Activated T-helper 17 cell treated with anti-CD3 and anti-CD28 coated beads, Interleukin-2, amount 50 U/mL, for 72 hours (primary cell): ENCODE data around the gene SCYL1. TPM values are rescaled to one million over a fixed set of nuclear protein-coding genes. Genes with fewer than 3 reads are reported as not detected.

Experiments
- ATAC-seq: fragments of 150-1000 bp; cut with Tn5 transposase; replicated peaks from 2 replicates; pipeline ENCODE4 v1.10.0; 2021; ENCODE audit warnings: mild to moderate bottlenecking, moderate library complexity
- H3K27ac Mint-ChIP-seq: one replicate; pipeline ENCODE4 v1.8.0; 2022; ENCODE audit warnings: mixed read lengths
- H3K27me3 Mint-ChIP-seq: one replicate; pipeline ENCODE4 v1.8.0; 2022; ENCODE audit warnings: mixed read lengths
- H3K36me3 Mint-ChIP-seq: one replicate; pipeline ENCODE4 v1.8.0; 2022; ENCODE audit warnings: low read depth, mild to moderate bottlenecking, mixed read lengths
- H3K4me1 Mint-ChIP-seq: one replicate; pipeline ENCODE4 v1.8.0; 2022; ENCODE audit warnings: mixed read lengths
- H3K4me3 Mint-ChIP-seq: one replicate; pipeline ENCODE4 v1.8.0; 2022; ENCODE audit warnings: mild to moderate bottlenecking, mixed read lengths
- H3K9me3 Mint-ChIP-seq: one replicate; pipeline ENCODE4 v1.8.0; 2022; ENCODE audit warnings: mixed read lengths
- total RNA-seq, 2 donors: library from RNA; stranded (reverse); gene quantifications; one replicate each; pipeline ENCODE4 v1.2.3, GENCODE V29; 2022

SCYL1 gene
- total RNA-seq, 2 donors from 2014 or later: 80.4 to 86.8 TPM

DNA sequence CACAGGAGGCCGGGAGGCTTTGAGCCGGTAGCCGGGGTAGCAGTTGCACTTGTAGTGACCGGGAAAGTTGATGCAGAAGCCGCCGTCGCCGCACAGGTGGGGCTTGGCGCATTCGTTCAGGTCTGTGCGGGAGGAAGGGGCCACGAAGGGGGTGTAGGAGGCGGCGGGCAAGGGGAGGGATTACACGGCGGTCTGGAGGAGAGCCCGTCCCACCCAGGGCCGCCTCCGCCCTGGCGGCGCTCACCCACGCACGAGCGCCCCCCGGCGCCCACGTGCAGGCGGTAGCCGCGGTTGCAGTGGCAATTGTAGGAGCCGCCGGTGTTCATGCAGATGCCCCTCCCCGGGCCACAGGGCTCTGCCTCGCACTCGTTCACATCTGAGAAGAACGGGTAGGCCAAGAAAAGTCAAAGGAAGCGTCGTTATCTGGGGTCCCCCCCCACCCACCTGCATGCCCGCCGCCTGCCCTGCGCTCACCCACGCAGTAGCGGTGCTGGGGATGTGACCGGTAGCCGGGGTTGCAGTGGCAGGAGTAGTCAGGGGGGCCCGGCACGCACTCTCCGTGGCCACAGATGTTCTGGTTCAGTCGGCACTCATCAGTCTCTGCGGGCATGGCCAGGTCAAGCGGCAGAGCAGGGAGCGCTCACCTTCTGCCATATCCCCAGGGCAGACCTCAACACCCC is 22.7 kb downstream of the SCYL1 start:
- H3K27me3 Mint-ChIP-seq: no peaks in the 10 kb centered on the region
- peaks cover 42% of the 10 kb centered on the region for H3K4me1 Mint-ChIP-seq
- peak overlapping the region; percentile 85 for H3K4me3 Mint-ChIP-seq
- peaks cover 84% of the 10 kb centered on the region for H3K36me3 Mint-ChIP-seq
- peak overlapping the region; percentile 31 for H3K27ac Mint-ChIP-seq
- no peaks in the 10 kb centered on the region for H3K9me3 Mint-ChIP-seq
- no peak for ATAC-seq

DNA sequence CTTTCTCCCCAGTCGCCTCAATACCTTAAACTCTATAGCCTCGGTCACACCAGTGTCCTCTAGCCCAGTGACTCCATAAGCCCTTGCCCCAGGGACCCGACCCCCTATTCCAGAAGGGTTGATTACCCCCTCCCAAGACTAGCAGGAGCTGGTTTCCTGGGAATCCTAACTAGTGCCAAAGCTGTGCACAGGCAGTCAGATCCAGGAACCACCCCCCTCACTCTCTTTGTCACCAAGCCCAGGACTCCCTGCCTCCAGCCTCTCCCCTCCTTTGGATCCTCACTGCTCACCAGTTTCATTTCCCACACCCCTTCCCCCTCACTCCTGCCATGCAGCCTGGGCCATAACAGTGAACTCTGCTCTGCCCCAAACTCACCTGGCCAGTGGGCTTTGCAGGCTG is 23.5 kb downstream of the SCYL1 start:
- Mint-ChIP-seq H3K27ac (peak overlapping the region; percentile 31), H3K4me1 (peaks cover 43% of the 10 kb centered on the region), H3K27me3 (no peaks in the 10 kb centered on the region), H3K9me3 (no peaks in the 10 kb centered on the region), H3K36me3 (peaks cover 82% of the 10 kb centered on the region), H3K4me3 (peak overlapping the region; percentile 85)
- no peak for ATAC-seq

DNA sequence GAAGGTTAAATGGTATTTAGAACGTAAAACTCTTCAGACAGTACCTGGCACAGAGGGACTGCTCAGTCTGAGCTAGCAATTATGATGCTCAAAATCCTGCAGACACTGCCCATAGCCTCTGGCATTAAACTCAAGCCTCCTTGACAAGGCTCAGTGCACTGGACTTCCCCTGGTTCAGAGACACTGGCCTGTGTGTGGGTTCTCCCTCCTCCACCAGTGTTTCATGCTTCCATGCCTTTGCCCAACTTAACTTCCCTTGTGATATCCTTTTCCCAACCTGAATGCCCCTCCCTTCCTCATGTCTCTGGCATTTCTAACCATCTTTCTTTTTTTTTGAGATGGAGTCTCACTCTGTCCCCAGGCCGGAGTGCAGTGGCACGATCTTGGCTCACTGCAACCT is 24.2 kb downstream of the SCYL1 start:
- H3K27me3 Mint-ChIP-seq: no peaks in the 10 kb centered on the region

GRCh38 chr11:65551572-65552387 is 26.9 kb downstream of the SCYL1 start:
- Mint-ChIP-seq H3K9me3 (no peaks in the 10 kb centered on the region), H3K27ac (peak overlapping the region; percentile 20), H3K36me3 (peaks cover 60% of the 10 kb centered on the region), H3K4me3 (peak overlapping the region; percentile 42), H3K4me1 (peaks cover 53% of the 10 kb centered on the region), H3K27me3 (no peaks in the 10 kb centered on the region)
- ATAC-seq: peak; percentile 46

More for the DNA sequence above, 24.2 kb downstream of the SCYL1 start:
- Mint-ChIP-seq H3K27ac (no peak overlapping the region), H3K9me3 (no peaks in the 10 kb centered on the region), H3K4me1 (peaks cover 43% of the 10 kb centered on the region), H3K4me3 (no peak overlapping the region), H3K36me3 (peaks cover 75% of the 10 kb centered on the region)
- no peak for ATAC-seq

DNA sequence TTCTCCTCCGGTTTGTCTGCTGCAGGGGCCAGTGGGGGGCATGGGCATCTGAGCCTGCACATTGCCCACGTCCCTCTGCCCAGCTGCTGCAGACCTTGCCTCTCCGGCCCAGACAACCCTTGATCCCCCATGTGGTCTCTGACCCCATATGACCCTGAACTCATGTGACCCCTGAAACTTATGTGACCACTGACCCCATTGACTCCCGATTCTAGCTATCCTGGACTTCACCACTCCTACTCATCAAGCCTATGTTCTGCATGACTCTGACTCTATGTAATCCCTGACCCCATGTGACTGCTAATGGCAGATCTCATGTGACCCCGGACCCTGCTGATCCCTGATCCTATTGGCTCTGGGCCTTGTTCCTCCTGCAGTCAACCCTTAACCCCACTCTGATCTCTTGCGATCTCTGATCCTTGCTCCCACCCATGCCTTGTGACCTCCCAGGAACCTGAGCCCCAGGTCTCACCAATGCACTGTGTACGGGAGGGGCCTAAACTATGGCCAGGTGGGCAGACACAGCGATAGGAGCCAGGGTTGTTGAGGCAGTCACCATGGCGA is 27.6 kb downstream of the SCYL1 start:
- Mint-ChIP-seq H3K9me3 (no peaks in the 10 kb centered on the region), H3K4me3 (peak overlapping the region; percentile 42), H3K27ac (peak overlapping the region; percentile 20), H3K36me3 (peaks cover 58% of the 10 kb centered on the region), H3K4me1 (peaks cover 53% of the 10 kb centered on the region), H3K27me3 (no peaks in the 10 kb centered on the region)
- no peak for ATAC-seq

DNA sequence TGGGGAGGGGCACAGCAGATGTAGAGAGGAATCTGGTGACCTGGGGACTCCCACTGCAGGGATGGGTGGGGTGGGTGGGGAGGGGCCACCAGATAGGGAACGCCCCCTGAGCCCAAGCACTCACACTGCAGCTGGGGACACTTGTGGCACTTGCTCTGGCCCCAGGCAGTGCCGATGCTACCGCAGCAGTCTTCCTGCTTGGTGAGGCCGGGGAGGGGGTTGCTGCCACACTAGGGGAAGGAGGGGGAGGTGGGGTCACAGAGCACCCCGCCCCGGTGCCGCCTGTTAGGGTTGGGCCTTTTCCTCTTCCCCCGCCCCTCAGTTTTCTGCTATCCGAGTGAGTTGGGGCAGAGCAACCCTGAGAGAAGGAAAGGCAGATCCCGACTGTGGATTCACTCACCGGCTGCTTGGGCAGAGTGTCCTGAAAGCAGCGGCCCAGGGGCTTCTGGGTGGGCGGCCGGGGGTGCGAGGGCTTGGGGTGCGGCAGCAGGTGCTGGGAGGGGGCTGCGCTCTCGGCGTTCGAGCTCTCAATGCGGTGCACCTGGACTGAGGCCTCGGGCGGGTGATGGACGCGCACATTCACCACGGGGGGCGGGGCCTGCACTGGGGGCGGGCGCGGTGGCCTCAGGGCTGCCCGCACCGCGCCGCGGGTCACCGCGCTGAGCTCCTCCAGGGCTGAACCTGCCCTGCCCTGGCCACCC is 28.6 kb downstream of the SCYL1 start:
- H3K27me3 Mint-ChIP-seq: no peaks in the 10 kb centered on the region

GRCh38 chr11:65554057-65554818 is 29.4 kb downstream of the SCYL1 start:
- no peak for ATAC-seq
- peak overlapping the region; percentile 75 for H3K27ac Mint-ChIP-seq
- H3K27me3 Mint-ChIP-seq: no peaks in the 10 kb centered on the region
- peak overlapping the region; percentile 82 for H3K4me3 Mint-ChIP-seq
- peaks cover 45% of the 10 kb centered on the region for H3K4me1 Mint-ChIP-seq
- peaks cover 44% of the 10 kb centered on the region for H3K36me3 Mint-ChIP-seq
- no peaks in the 10 kb centered on the region for H3K9me3 Mint-ChIP-seq

More for the DNA sequence above, 28.6 kb downstream of the SCYL1 start:
- Mint-ChIP-seq H3K27ac (no peak overlapping the region), H3K9me3 (no peaks in the 10 kb centered on the region), H3K4me1 (peaks cover 46% of the 10 kb centered on the region), H3K36me3 (peaks cover 52% of the 10 kb centered on the region), H3K4me3 (peak overlapping the region; percentile 30)
- ATAC-seq: peak; percentile 32

GRCh38 chr11:65554842-65555430 is 30.1 kb downstream of the SCYL1 start:
- Mint-ChIP-seq H3K27me3 (no peaks in the 10 kb centered on the region), H3K36me3 (peaks cover 37% of the 10 kb centered on the region), H3K9me3 (no peaks in the 10 kb centered on the region), H3K27ac (peak overlapping the region; percentile 75), H3K4me3 (peak overlapping the region; percentile 82), H3K4me1 (peaks cover 50% of the 10 kb centered on the region)
- no peak for ATAC-seq

DNA sequence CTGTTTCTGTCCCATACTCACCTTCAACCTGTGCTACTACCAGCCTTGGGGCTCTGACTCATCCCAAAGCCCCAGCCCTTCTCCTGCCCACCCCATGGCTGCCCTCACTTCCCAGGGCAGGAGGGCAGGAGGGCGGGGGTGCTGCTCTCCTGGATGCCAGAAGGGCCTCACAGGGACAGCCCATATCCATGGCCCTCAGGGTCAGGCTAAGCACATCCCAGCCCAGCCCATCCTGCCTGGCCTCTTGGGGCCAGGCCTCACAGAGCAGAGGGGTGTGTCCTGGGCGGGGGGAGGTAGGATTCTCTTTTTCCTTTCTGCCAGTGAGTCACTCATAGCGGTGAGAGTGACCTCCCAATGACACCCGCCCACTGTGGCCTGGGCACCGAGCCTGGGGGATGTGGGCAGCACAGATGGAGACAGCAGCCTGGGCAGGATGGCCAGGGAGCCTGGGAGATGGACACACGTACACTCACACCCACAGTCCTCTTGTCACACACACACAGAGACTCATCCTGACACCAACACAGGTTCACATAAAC is 30.9 kb downstream of the SCYL1 start:
- ATAC-seq: peak; percentile 52
- H3K9me3 Mint-ChIP-seq: no peaks in the 10 kb centered on the region
- H3K27me3 Mint-ChIP-seq: no peaks in the 10 kb centered on the region
- peaks cover 58% of the 10 kb centered on the region for H3K4me1 Mint-ChIP-seq
- H3K4me3 Mint-ChIP-seq: peak overlapping the region; percentile 82
- peak overlapping the region; percentile 75 for H3K27ac Mint-ChIP-seq
- peaks cover 29% of the 10 kb centered on the region for H3K36me3 Mint-ChIP-seq

DNA sequence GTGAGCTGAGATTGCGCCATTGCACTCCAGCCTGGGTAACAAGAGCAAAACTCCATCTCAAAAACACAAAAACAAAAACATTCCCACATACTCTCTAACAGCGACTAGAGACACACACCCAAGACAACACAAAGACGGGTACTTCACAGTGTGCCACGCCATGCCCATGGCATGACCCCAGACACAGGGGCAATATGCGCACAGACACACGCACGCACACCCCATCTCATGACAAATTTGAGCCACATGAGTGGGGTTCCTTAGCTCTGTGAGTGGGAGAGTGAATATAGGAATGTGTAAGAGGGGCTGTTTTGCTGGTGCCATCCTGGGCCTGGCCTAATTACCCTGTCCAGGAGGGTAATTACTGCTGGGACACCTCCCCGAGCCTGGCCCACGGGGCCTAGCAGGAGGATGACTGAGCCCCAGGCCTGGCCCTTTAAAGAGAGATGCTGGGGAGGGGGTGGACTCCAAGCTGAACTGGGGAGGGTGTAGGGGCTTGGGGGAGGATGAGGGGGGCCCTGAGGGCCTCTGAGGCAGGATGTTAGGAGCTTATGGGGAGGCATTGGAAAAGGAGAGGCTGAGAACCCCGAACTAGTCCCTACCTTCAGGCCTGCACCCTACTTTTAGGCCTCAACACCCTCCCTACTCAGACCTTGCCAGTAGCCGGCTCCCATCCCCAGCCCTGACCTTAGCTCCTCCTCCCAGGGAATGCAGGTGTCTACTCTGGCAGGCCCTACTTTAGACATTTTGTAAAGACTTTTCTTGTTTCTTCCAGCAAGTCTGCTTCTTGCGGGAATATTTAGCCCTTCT is 31.8 kb downstream of the SCYL1 start:
- H3K36me3 Mint-ChIP-seq: peaks cover 22% of the 10 kb centered on the region
- ATAC-seq: no peak
- peaks cover 55% of the 10 kb centered on the region for H3K4me1 Mint-ChIP-seq
- no peaks in the 10 kb centered on the region for H3K27me3 Mint-ChIP-seq
- no peaks in the 10 kb centered on the region for H3K9me3 Mint-ChIP-seq
- H3K27ac Mint-ChIP-seq: peak overlapping the region; percentile 75
- peak overlapping the region; percentile 82 for H3K4me3 Mint-ChIP-seq

DNA sequence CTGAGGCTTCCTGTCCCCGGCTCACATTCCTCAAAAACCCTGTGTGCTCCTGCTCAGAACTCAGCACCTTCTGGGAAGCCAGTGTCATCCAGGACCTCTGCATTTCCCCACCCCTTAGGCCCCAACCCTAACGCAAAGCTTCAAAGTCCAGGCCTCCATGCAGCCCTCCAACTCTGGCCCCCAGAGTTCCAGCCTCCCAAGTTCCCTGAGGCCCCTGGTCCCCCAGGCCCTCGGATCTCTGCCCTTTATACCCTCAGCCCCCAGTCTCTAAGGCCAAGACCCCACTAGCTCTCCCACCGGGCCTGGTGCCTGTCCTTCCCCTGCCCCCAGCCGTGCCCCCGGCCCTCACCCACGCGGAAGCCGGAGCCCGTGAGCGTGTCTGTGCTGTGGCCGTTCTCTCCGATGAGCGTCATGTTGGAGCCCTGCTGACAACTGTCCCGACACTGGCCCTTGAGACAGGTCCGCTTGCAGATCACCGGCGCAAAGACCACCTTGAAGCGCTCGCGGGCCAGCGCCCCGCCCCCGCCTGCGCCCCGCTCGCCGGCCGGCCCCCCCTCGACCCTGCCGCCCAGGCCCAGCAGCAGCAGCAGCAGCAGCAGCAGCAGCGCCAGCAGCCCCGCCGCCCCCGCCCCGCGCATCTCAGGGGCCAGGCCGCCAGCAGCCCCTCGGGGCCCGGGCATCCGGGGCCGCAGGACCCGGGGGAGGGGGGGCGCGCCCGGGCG is 32.6 kb downstream of the SCYL1 start:
- peaks cover 52% of the 10 kb centered on the region for H3K4me1 Mint-ChIP-seq
- peak overlapping the region; percentile 75 for H3K27ac Mint-ChIP-seq
- peaks cover 14% of the 10 kb centered on the region for H3K36me3 Mint-ChIP-seq
- peak; percentile 5 for ATAC-seq
- no peaks in the 10 kb centered on the region for H3K27me3 Mint-ChIP-seq
- H3K4me3 Mint-ChIP-seq: peak overlapping the region; percentile 82
- no peaks in the 10 kb centered on the region for H3K9me3 Mint-ChIP-seq
